ENCODE data around the gene RAP1B.

The RAP1B gene

DNA sequence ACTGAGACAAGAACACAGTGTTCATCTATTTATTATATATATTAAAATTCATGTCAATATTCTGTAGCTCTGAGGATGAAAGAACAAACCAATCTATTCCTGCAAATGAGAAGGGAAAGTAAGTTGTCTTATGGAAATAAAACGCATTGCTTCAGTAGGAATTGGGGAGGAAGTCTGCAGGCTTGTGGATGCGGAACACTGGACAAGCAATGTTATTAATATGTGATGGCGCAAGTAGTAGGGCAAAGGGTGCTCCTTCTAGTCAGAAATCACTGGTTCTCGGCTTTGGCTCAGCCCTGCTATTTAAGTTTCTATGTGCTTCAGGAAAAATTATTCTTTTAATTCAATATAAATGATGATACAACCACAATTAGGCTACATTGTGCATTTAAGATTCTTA lies 28.8 kb upstream of the RAP1B start:
- no peak overlapping the region for H3K9ac ChIP-seq (ENCODE audit: low read depth, low read length)
- no peak overlapping the region for H3K27ac ChIP-seq (ENCODE audit: low read depth, low read length)
- no peaks in the 10 kb centered on the region for H3K27me3 ChIP-seq (ENCODE audit: control insufficient read depth, insufficient read depth, low read length)
- H3K4me3 ChIP-seq (ENCODE audit: low read depth, low read length): no peak overlapping the region
- H3K9me3 ChIP-seq (ENCODE audit: control insufficient read depth, insufficient read depth, low read length): no peaks in the 10 kb centered on the region
- peaks cover 11% of the 10 kb centered on the region; the same call in 1 of the 2 replicates for H3K4me1 ChIP-seq (ENCODE audit: control insufficient read depth, insufficient read depth, low read length)
- no peaks in the 10 kb centered on the region for H3K36me3 ChIP-seq (ENCODE audit: control insufficient read depth, insufficient read depth, low read length)

DNA sequence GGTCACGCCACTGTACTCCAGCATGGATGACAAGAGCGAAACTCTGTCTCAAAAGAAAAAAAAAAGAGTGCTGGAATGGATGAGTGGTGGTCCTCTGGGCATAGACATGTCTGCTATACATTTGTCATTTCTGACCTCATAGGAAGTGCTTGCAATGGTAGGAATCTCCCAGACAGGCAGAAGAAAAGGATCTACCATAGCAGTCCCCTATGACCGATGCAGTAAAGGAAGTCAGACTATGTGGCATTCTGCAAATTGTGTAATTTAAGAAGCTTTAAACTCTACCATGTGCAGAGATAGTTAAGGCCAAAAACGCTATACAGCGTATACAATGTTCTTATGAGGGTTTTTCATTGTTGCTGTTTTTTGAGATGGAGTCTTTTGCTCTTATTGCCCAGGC lies 24.7 kb upstream of the RAP1B start:
- H3K4me1 ChIP-seq (ENCODE audit: control insufficient read depth, insufficient read depth, low read length): peaks cover 11% of the 10 kb centered on the region; the same call in 1 of the 2 replicates
- H3K9ac ChIP-seq (ENCODE audit: low read depth, low read length): no peak overlapping the region
- H3K4me3 ChIP-seq (ENCODE audit: low read depth, low read length): no peak overlapping the region
- no peaks in the 10 kb centered on the region for H3K27me3 ChIP-seq (ENCODE audit: control insufficient read depth, insufficient read depth, low read length)
- H3K27ac ChIP-seq (ENCODE audit: low read depth, low read length): no peak overlapping the region
- peaks cover 12% of the 10 kb centered on the region for H3K9me3 ChIP-seq (ENCODE audit: control insufficient read depth, insufficient read depth, low read length)
- no peaks in the 10 kb centered on the region for H3K36me3 ChIP-seq (ENCODE audit: control insufficient read depth, insufficient read depth, low read length)

DNA sequence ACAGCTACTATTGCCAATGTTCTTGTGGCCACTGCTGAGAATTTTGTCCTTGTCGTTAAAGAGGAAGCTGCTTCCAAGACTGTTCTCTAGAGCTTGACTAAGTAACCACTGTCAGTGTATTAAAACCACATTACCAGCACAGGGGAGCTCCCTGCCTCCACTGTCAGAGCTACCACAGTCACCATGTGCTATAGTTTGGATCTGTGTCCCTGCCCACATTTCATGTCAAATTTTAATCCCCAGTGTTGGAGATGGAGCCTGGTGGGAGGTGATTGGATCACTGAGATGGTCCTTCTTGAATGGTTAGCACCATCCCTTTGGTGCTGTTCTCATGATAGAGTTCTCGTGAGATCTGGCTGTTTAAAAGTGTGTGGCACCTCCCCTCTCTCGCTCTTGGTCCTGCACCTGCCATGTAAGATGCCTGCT lies 23.2 kb upstream of the RAP1B start:
- peaks cover 12% of the 10 kb centered on the region for H3K9me3 ChIP-seq (ENCODE audit: control insufficient read depth, insufficient read depth, low read length)
- no peaks in the 10 kb centered on the region for H3K36me3 ChIP-seq (ENCODE audit: control insufficient read depth, insufficient read depth, low read length)
- no peaks in the 10 kb centered on the region for H3K27me3 ChIP-seq (ENCODE audit: control insufficient read depth, insufficient read depth, low read length)
- H3K4me3 ChIP-seq (ENCODE audit: low read depth, low read length): no peak overlapping the region
- no peak overlapping the region for H3K27ac ChIP-seq (ENCODE audit: low read depth, low read length)
- no peak overlapping the region for H3K9ac ChIP-seq (ENCODE audit: low read depth, low read length)
- peaks cover 11% of the 10 kb centered on the region; the same call in 1 of the 2 replicates for H3K4me1 ChIP-seq (ENCODE audit: control insufficient read depth, insufficient read depth, low read length)

DNA sequence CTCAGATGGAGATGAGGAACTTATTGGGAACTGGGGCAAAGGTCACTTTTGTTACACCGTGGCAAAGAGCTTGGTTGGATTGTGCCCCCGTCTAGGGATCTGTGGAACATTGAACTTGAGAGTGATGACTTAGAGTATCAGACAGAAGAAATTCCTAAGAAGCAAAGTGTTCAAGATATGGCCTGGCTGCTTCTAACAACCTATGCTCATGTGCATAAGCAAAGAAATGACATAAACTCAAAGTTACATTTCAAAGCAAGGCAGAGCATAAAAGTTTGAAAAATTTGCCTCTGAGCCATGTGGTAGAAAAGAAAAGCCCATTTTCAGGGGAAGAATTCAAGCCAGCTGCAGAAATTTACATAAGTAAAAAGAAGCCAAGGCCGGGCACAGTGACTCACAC lies 21.5 kb upstream of the RAP1B start:
- H3K4me1 ChIP-seq (ENCODE audit: control insufficient read depth, insufficient read depth, low read length): 0 out of 2 replicates have a peak, but pooled peaks cover 7% of the 10 kb centered on the region
- no peaks in the 10 kb centered on the region for H3K36me3 ChIP-seq (ENCODE audit: control insufficient read depth, insufficient read depth, low read length)
- H3K9ac ChIP-seq (ENCODE audit: low read depth, low read length): no peak overlapping the region
- no peak overlapping the region for H3K4me3 ChIP-seq (ENCODE audit: low read depth, low read length)
- H3K27me3 ChIP-seq (ENCODE audit: control insufficient read depth, insufficient read depth, low read length): no peaks in the 10 kb centered on the region
- peaks cover 18% of the 10 kb centered on the region for H3K9me3 ChIP-seq (ENCODE audit: control insufficient read depth, insufficient read depth, low read length)
- H3K27ac ChIP-seq (ENCODE audit: low read depth, low read length): no peak overlapping the region

DNA sequence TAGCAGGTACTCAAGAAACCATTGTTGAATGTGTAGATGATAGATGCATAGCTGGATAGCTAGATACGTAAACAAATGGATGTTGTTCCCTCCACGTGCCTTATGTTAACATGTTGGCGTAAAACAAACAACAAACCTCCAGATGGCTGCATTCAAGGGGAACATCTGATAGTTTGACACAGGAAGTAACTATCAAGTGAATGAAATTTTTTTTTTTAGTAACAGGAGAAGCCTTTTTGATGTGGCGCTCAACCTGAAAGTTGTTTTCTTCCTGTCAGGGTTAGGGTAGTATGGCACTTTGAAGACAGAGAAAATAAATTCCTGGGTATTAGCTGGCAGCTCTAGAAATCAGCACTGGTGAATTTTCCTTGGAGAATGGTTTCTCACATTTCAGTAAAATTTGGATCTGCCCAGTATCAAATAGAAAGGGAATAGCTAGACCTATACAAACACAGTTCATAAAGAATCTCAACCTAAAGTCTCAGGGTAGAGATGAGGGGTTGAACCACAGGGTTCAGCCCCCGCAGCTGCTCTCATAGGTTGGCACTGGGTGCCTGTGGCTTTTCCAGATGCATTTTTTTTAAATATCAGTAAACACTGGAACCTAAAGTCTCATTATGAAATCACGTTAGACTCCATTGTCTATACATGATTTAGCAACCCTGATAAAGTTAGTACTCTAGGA lies 18.8 kb upstream of the RAP1B start:
- Histone ChIP-seq H3K36me3 (ENCODE audit: control insufficient read depth, insufficient read depth, low read length) (no peaks in the 10 kb centered on the region), H3K9me3 (ENCODE audit: control insufficient read depth, insufficient read depth, low read length) (peaks cover 18% of the 10 kb centered on the region), H3K4me3 (ENCODE audit: low read depth, low read length) (no peak overlapping the region), H3K9ac (ENCODE audit: low read depth, low read length) (no peak overlapping the region), H3K27me3 (ENCODE audit: control insufficient read depth, insufficient read depth, low read length) (no peaks in the 10 kb centered on the region), H3K4me1 (ENCODE audit: control insufficient read depth, insufficient read depth, low read length) (no peaks in the 10 kb centered on the region), H3K27ac (ENCODE audit: low read depth, low read length) (no peak overlapping the region)

GRCh38 chr12:68595241-68595640 lies 15.5 kb upstream of the RAP1B start:
- no peak overlapping the region for H3K4me3 ChIP-seq (ENCODE audit: low read depth, low read length)
- no peak overlapping the region for H3K27ac ChIP-seq (ENCODE audit: low read depth, low read length)
- no peaks in the 10 kb centered on the region for H3K27me3 ChIP-seq (ENCODE audit: control insufficient read depth, insufficient read depth, low read length)
- peaks cover 7% of the 10 kb centered on the region for H3K9me3 ChIP-seq (ENCODE audit: control insufficient read depth, insufficient read depth, low read length)
- H3K4me1 ChIP-seq (ENCODE audit: control insufficient read depth, insufficient read depth, low read length): no peaks in the 10 kb centered on the region
- no peak overlapping the region for H3K9ac ChIP-seq (ENCODE audit: low read depth, low read length)
- no peaks in the 10 kb centered on the region for H3K36me3 ChIP-seq (ENCODE audit: control insufficient read depth, insufficient read depth, low read length)

- Histone ChIP-seq H3K36me3 (ENCODE audit: control insufficient read depth, insufficient read depth, low read length) (no peaks in the 10 kb centered on the region), H3K27ac (ENCODE audit: low read depth, low read length) (no peak overlapping the region), H3K4me1 (ENCODE audit: control insufficient read depth, insufficient read depth, low read length) (no peaks in the 10 kb centered on the region), H3K27me3 (ENCODE audit: control insufficient read depth, insufficient read depth, low read length) (no peaks in the 10 kb centered on the region), H3K4me3 (ENCODE audit: low read depth, low read length) (no peak overlapping the region), H3K9ac (ENCODE audit: low read depth, low read length) (no peak overlapping the region), H3K9me3 (ENCODE audit: control insufficient read depth, insufficient read depth, low read length) (no peaks in the 10 kb centered on the region)
Measured at GRCh38 chr12:68601767-68602166, 8.9 kb upstream of the RAP1B start.

GRCh38 chr12:68602720-68603119 lies 8.0 kb upstream of the RAP1B start:
- Histone ChIP-seq H3K9ac (ENCODE audit: low read depth, low read length) (no peak overlapping the region), H3K4me1 (ENCODE audit: control insufficient read depth, insufficient read depth, low read length) (peaks cover 4% of the 10 kb centered on the region), H3K27me3 (ENCODE audit: control insufficient read depth, insufficient read depth, low read length) (no peaks in the 10 kb centered on the region), H3K36me3 (ENCODE audit: control insufficient read depth, insufficient read depth, low read length) (no peaks in the 10 kb centered on the region), H3K27ac (ENCODE audit: low read depth, low read length) (no peak overlapping the region), H3K9me3 (ENCODE audit: control insufficient read depth, insufficient read depth, low read length) (no peaks in the 10 kb centered on the region), H3K4me3 (ENCODE audit: low read depth, low read length) (no peak overlapping the region)

- peaks cover 39% of the 10 kb centered on the region for H3K4me1 ChIP-seq (ENCODE audit: control insufficient read depth, insufficient read depth, low read length)
- no peak overlapping the region for H3K4me3 ChIP-seq (ENCODE audit: low read depth, low read length)
- no peaks in the 10 kb centered on the region for H3K9me3 ChIP-seq (ENCODE audit: control insufficient read depth, insufficient read depth, low read length)
- no peak overlapping the region for H3K27ac ChIP-seq (ENCODE audit: low read depth, low read length)
- no peak overlapping the region for H3K9ac ChIP-seq (ENCODE audit: low read depth, low read length)
- no peaks in the 10 kb centered on the region for H3K27me3 ChIP-seq (ENCODE audit: control insufficient read depth, insufficient read depth, low read length)
- no peaks in the 10 kb centered on the region for H3K36me3 ChIP-seq (ENCODE audit: control insufficient read depth, insufficient read depth, low read length)
Measured at GRCh38 chr12:68608191-68608590, 2.5 kb upstream of the RAP1B start.

DNA sequence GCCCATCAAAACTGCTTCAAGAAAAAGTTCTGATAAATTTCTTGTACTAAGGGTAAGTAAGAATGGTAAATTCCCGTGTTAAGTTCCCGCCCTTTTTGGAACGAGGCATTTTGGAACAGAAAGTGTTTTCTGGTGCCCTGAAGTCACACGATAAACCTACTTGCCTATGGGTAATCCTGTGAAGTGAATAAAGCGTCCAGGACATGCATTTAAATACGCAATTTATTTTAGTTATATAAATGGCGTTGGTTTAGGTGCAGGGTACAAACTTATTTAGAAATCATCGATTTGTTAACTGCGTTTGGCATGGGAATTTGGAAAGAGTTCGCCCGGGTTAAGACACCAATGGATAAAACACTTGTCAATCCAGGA lies 715 bp upstream of the RAP1B start:
- H3K4me3 ChIP-seq (ENCODE audit: low read depth, low read length): peak overlapping the region; percentile 96
- H3K9me3 ChIP-seq (ENCODE audit: control insufficient read depth, insufficient read depth, low read length): no peaks in the 10 kb centered on the region
- H3K27me3 ChIP-seq (ENCODE audit: control insufficient read depth, insufficient read depth, low read length): no peaks in the 10 kb centered on the region
- H3K4me1 ChIP-seq (ENCODE audit: control insufficient read depth, insufficient read depth, low read length): peaks cover 50% of the 10 kb centered on the region
- peak overlapping the region; percentile 99 for H3K27ac ChIP-seq (ENCODE audit: low read depth, low read length)
- H3K9ac ChIP-seq (ENCODE audit: low read depth, low read length): peak overlapping the region; percentile 98
- no peaks in the 10 kb centered on the region; the same call in 1 of the 2 replicates for H3K36me3 ChIP-seq (ENCODE audit: control insufficient read depth, insufficient read depth, low read length)

GRCh38 chr12:68611094-68611805 lies 551 bp downstream of the RAP1B start:
- Histone ChIP-seq H3K4me3 (ENCODE audit: low read depth, low read length) (peak overlapping the region; percentile 96), H3K36me3 (ENCODE audit: control insufficient read depth, insufficient read depth, low read length) (no peaks in the 10 kb centered on the region; the same call in 1 of the 2 replicates), H3K9me3 (ENCODE audit: control insufficient read depth, insufficient read depth, low read length) (no peaks in the 10 kb centered on the region), H3K27me3 (ENCODE audit: control insufficient read depth, insufficient read depth, low read length) (no peaks in the 10 kb centered on the region), H3K9ac (ENCODE audit: low read depth, low read length) (peak overlapping the region; percentile 88), H3K4me1 (ENCODE audit: control insufficient read depth, insufficient read depth, low read length) (peaks cover 50% of the 10 kb centered on the region), H3K27ac (ENCODE audit: low read depth, low read length) (peak overlapping the region; percentile 90)
